ENCODE measurements around the gene COX14.

DNA sequence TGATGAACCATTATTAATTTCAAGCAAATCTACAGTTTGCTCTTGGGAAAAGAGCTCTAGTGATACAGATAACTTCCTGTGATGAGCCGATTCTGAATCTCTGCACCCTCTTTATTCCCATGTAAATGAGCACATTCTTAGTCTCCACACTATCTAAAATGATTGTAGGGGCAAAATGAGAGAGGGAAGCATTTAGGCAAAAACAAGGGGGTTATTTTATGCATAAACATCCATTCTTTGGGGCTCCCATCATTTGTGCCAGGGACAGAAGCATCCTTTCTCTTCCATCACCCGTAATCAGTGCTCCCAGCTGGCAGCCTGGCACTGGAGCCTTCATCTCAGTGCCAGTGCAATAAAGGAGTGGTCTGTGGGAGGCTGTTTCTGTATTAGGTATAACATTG is 9.9 kb upstream of the COX14 start:
- TF ChIP-seq, protein P1, sequence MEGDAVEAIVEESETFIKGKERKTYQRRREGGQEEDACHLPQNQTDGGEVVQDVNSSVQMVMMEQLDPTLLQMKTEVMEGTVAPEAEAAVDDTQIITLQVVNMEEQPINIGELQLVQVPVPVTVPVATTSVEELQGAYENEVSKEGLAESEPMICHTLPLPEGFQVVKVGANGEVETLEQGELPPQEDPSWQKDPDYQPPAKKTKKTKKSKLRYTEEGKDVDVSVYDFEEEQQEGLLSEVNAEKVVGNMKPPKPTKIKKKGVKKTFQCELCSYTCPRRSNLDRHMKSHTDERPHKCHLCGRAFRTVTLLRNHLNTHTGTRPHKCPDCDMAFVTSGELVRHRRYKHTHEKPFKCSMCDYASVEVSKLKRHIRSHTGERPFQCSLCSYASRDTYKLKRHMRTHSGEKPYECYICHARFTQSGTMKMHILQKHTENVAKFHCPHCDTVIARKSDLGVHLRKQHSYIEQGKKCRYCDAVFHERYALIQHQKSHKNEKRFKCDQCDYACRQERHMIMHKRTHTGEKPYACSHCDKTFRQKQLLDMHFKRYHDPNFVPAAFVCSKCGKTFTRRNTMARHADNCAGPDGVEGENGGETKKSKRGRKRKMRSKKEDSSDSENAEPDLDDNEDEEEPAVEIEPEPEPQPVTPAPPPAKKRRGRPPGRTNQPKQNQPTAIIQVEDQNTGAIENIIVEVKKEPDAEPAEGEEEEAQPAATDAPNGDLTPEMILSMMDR (conservative IDR thresholded peaks at IDR 0.05): no peak; the same call in 1 of the 2 replicates
- no peak for TF ChIP-seq ZFX (IDR thresholded peaks at IDR 0.05)
